GM23338 (cell line): ENCODE results near the gene GRAMD1A. TPM values are rescaled to one million over a fixed set of nuclear protein-coding genes. Genes with fewer than 3 reads are reported as not detected.

ENCODE experiments used
- ATAC-seq: fragments of 200-7000 bp; cut with Tn5 transposase; 3 replicates; pipeline ENCODE4 v1.9.1; 2020
- DNase-seq: peaks from one replicate; pipeline ENCODE4 v3.0.0-alpha.2; 2015; ENCODE audit warnings: low spot score
- H2AFZ ChIP-seq: fragments of 200-600 bp; sonication (generic); 2 replicates; pipeline ENCODE4 v1.8.0; 2016; ENCODE audit warnings: antibody characterized with exemption, mild to moderate bottlenecking, moderate library complexity
- H3F3A ChIP-seq: fragments of 200-600 bp; sonication (generic); replicated peaks from 2 replicates; pipeline ENCODE4 v1.8.0; 2017; ENCODE audit warnings: antibody characterized with exemption, mixed run types, low read depth
- H3K27ac ChIP-seq: fragments of 200-600 bp; sonication (generic); 2 replicates; pipeline ENCODE4 v1.6.1; 2016; ENCODE audit warnings: low read depth
- H3K27me3 ChIP-seq: fragments of 200-600 bp; sonication (generic); 2 replicates; pipeline ENCODE4 v1.8.0; 2016; ENCODE audit warnings: mild to moderate bottlenecking, mixed run types, moderate library complexity; ENCODE audit not compliant: insufficient read depth
- H3K36me3 ChIP-seq: fragments of 200-600 bp; sonication (generic); 2 replicates; pipeline ENCODE4 v1.8.0; 2016; ENCODE audit warnings: mild to moderate bottlenecking; ENCODE audit not compliant: insufficient read depth
- H3K4me1 ChIP-seq: fragments of 200-600 bp; sonication (generic); 2 replicates; pipeline ENCODE4 v1.8.0; 2016; ENCODE audit warnings: mild to moderate bottlenecking, moderate library complexity; ENCODE audit not compliant: insufficient read depth
- H3K4me2 ChIP-seq: fragments of 200-600 bp; sonication (generic); 2 replicates; pipeline ENCODE4 v1.7.1; 2017; ENCODE audit warnings: mixed run types
- H3K4me3 ChIP-seq: fragments of 200-600 bp; sonication (generic); 2 replicates; pipeline ENCODE4 v1.6.1; 2016; ENCODE audit warnings: mixed run types
- H3K79me2 ChIP-seq: fragments of 200-600 bp; sonication (generic); replicated peaks from 2 replicates; pipeline ENCODE4 v1.8.0; 2017; ENCODE audit warnings: mild to moderate bottlenecking; ENCODE audit not compliant: insufficient read depth
- H3K9me2 ChIP-seq: fragments of 200-600 bp; sonication (generic); 2 replicates; pipeline ENCODE4 v1.8.0; 2017; ENCODE audit not compliant: insufficient read depth
- H4K20me1 ChIP-seq: fragments of 200-600 bp; sonication (generic); replicated peaks from 2 replicates; pipeline ENCODE4 v1.8.0; 2017; ENCODE audit warnings: mild to moderate bottlenecking; ENCODE audit not compliant: insufficient read depth
- H3K27ac Mint-ChIP-seq: 2 replicates; pipeline ENCODE4 v1.8.0; 2020; ENCODE audit warnings: inconsistent platforms, mild to moderate bottlenecking, moderate library complexity, mixed read lengths
- H3K27me3 Mint-ChIP-seq: 3 replicates; pipeline ENCODE4 v1.8.0; 2022; ENCODE audit warnings: low read depth, mild to moderate bottlenecking, moderate library complexity, mixed read lengths, inconsistent platforms; ENCODE audit not compliant: insufficient read depth, poor library complexity
- H3K36me3 Mint-ChIP-seq: 3 replicates; pipeline ENCODE4 v1.8.0; 2021; ENCODE audit warnings: low read depth, mild to moderate bottlenecking, inconsistent platforms, moderate library complexity, mixed read lengths
- H3K4me1 Mint-ChIP-seq: 3 replicates; pipeline ENCODE4 v1.8.0; 2020; ENCODE audit warnings: mild to moderate bottlenecking, inconsistent platforms, mixed read lengths
- H3K4me3 Mint-ChIP-seq: 3 replicates; pipeline ENCODE4 v1.8.0; 2021; ENCODE audit warnings: moderate library complexity, mild to moderate bottlenecking, inconsistent platforms, mixed read lengths
- H3K9me3 Mint-ChIP-seq: 3 replicates; pipeline ENCODE4 v1.8.0; 2020; ENCODE audit warnings: moderate library complexity, mild to moderate bottlenecking, inconsistent platforms, mixed read lengths
- CREB1 ChIP-seq: fragments of 250-450 bp; sonication (Bioruptor Pico); IDR thresholded peaks from 2 replicates; pipeline ENCODE4 v1.5.0; 2020; ENCODE audit warnings: low read depth, mild to moderate bottlenecking, moderate library complexity
- EZH2phosphoT487 ChIP-seq: fragments of 200-600 bp; sonication (generic); IDR thresholded peaks from one replicate; pipeline ENCODE4 v1.8.1; 2018; ENCODE audit warnings: antibody characterized with exemption; ENCODE audit not compliant: unreplicated experiment
- JUNB ChIP-seq: IDR thresholded peaks from one replicate; pipeline ENCODE4 v1.6.1; 2016; ENCODE audit warnings: antibody characterized with exemption; ENCODE audit not compliant: unreplicated experiment
- STAT1 ChIP-seq: IDR thresholded peaks from one replicate; pipeline ENCODE4 v1.6.1; 2016; ENCODE audit warnings: antibody characterized with exemption; ENCODE audit not compliant: unreplicated experiment
- ZNF462 ChIP-seq: fragments of 250-450 bp; sonication (Bioruptor Pico); IDR thresholded peaks from 2 replicates; pipeline ENCODE4 v1.5.0; 2020; ENCODE audit warnings: mild to moderate bottlenecking, moderate library complexity
- polyA plus RNA-seq: library from polyadenylated mRNA; unstranded; fragments of >200 nt; fragmentation: Nextera tagmentation; extraction: Ambion mirVana; gene quantifications from 2 replicates; pipeline ENCODE4 v1.2.1, GENCODE V29; 2016
- total RNA-seq: library from RNA; depleted of rRNA; stranded (reverse); fragments of >200 nt; shearing (Covaris generic); gene quantifications from 2 replicates; pipeline ENCODE4 v1.2.3, GENCODE V29; 2014
- TF ChIP-seq, protein P1 (sequence below): IDR thresholded peaks from one replicate; pipeline ENCODE4 v1.6.1; 2018; ENCODE audit warnings: antibody characterized with exemption; ENCODE audit not compliant: unreplicated experiment

The GRAMD1A gene
- total and polyA plus RNA-seq, 2 experiments from 2014 or later: 122 to 174 TPM

- H3K4me1 ChIP-seq: peaks cover 20% of the 10 kb centered on the region
- H3K36me3 Mint-ChIP-seq: no peaks in the 10 kb centered on the region; the same call in 2 of the 3 replicates
- ATAC-seq (no peak), DNase-seq (no peak)
- TF ChIP-seq EZH2phosphoT487: no peak
- no peaks in the 10 kb centered on the region for H3K27me3 ChIP-seq
- peak overlapping the region; percentile 35; the same call in 1 of the 2 replicates for H3K4me2 ChIP-seq
- no peak overlapping the region for H3K4me3 Mint-ChIP-seq
- 0 out of 2 replicates have a peak, but pooled peaks cover 4% of the 10 kb centered on the region for H3K9me2 ChIP-seq
- H3K36me3 ChIP-seq: no peaks in the 10 kb centered on the region
- no peaks in the 10 kb centered on the region for H4K20me1 ChIP-seq
- peaks cover 29% of the 10 kb centered on the region for H3K4me1 Mint-ChIP-seq
- H3K79me2 ChIP-seq: no peaks in the 10 kb centered on the region
- no peak overlapping the region for H3K27ac Mint-ChIP-seq
- no peak overlapping the region for H3K4me3 ChIP-seq
- H3F3A ChIP-seq: peaks cover 18% of the 10 kb centered on the region; the same call in 1 of the 2 replicates
- peak overlapping the region; percentile 96 for H3K27ac ChIP-seq
- H3K9me3 Mint-ChIP-seq: 0 out of 3 replicates have a peak, but pooled peaks cover 5% of the 10 kb centered on the region
- peaks cover 26% of the 10 kb centered on the region for H3K27me3 Mint-ChIP-seq
- no peak overlapping the region for H2AFZ ChIP-seq
These were observed 69.6 kb downstream of the GRAMD1A start for GRCh38 chr19:35069696-35070095.

- no peak for TF ChIP-seq JUNB
- no peak for TF ChIP-seq STAT1
- no peak for TF ChIP-seq CREB1 (CRISPR knock-in tag)
- ATAC-seq (no peak), DNase-seq (no peak)
- Histone ChIP-seq H3K4me1 (peaks cover 20% of the 10 kb centered on the region), H3K4me3 (no peak overlapping the region), H3F3A (peaks cover 18% of the 10 kb centered on the region; the same call in 1 of the 2 replicates), H4K20me1 (no peaks in the 10 kb centered on the region), H3K4me2 (no peak overlapping the region), H2AFZ (no peak overlapping the region), H3K27ac (no peak overlapping the region), H3K27me3 (no peaks in the 10 kb centered on the region), H3K36me3 (no peaks in the 10 kb centered on the region), H3K9me2 (0 out of 2 replicates have a peak, but pooled peaks cover 4% of the 10 kb centered on the region), H3K79me2 (no peaks in the 10 kb centered on the region)
- peaks cover 29% of the 10 kb centered on the region for H3K4me1 Mint-ChIP-seq
- no peak overlapping the region for H3K4me3 Mint-ChIP-seq
- H3K36me3 Mint-ChIP-seq: no peaks in the 10 kb centered on the region; the same call in 1 of the 3 replicates
- peaks cover 5% of the 10 kb centered on the region; the same call in 1 of the 3 replicates for H3K9me3 Mint-ChIP-seq
- peaks cover 21% of the 10 kb centered on the region for H3K27me3 Mint-ChIP-seq
- H3K27ac Mint-ChIP-seq: no peak overlapping the region
These were observed 70.3 kb downstream of the GRAMD1A start for GRCh38 chr19:35070471-35070870.

GRCh38 chr19:35073516-35073915 lies 73.4 kb downstream of the GRAMD1A start:
- Mint-ChIP-seq H3K27me3 (peaks cover 18% of the 10 kb centered on the region), H3K4me1 (peaks cover 13% of the 10 kb centered on the region), H3K27ac (no peak overlapping the region), H3K9me3 (peaks cover 2% of the 10 kb centered on the region; the same call in 1 of the 3 replicates), H3K4me3 (no peak overlapping the region), H3K36me3 (no peaks in the 10 kb centered on the region; the same call in 2 of the 3 replicates)
- H3K4me3 ChIP-seq: no peak overlapping the region
- no peaks in the 10 kb centered on the region for H4K20me1 ChIP-seq
- TF ChIP-seq, protein P1, sequence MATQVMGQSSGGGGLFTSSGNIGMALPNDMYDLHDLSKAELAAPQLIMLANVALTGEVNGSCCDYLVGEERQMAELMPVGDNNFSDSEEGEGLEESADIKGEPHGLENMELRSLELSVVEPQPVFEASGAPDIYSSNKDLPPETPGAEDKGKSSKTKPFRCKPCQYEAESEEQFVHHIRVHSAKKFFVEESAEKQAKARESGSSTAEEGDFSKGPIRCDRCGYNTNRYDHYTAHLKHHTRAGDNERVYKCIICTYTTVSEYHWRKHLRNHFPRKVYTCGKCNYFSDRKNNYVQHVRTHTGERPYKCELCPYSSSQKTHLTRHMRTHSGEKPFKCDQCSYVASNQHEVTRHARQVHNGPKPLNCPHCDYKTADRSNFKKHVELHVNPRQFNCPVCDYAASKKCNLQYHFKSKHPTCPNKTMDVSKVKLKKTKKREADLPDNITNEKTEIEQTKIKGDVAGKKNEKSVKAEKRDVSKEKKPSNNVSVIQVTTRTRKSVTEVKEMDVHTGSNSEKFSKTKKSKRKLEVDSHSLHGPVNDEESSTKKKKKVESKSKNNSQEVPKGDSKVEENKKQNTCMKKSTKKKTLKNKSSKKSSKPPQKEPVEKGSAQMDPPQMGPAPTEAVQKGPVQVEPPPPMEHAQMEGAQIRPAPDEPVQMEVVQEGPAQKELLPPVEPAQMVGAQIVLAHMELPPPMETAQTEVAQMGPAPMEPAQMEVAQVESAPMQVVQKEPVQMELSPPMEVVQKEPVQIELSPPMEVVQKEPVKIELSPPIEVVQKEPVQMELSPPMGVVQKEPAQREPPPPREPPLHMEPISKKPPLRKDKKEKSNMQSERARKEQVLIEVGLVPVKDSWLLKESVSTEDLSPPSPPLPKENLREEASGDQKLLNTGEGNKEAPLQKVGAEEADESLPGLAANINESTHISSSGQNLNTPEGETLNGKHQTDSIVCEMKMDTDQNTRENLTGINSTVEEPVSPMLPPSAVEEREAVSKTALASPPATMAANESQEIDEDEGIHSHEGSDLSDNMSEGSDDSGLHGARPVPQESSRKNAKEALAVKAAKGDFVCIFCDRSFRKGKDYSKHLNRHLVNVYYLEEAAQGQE: no peak
- TF ChIP-seq ZNF462 (CRISPR knock-in tag): no peak
- no peaks in the 10 kb centered on the region for H3K79me2 ChIP-seq
- H3K9me2 ChIP-seq: 0 out of 2 replicates have a peak, but pooled peaks cover 4% of the 10 kb centered on the region
- no peak overlapping the region for H2AFZ ChIP-seq
- ATAC-seq (no peak), DNase-seq (no peak)
- H3K4me2 ChIP-seq: no peak overlapping the region
- H3K4me1 ChIP-seq: peaks cover 16% of the 10 kb centered on the region
- no peaks in the 10 kb centered on the region for H3K27me3 ChIP-seq
- no peak overlapping the region for H3K27ac ChIP-seq
- H3K36me3 ChIP-seq: no peaks in the 10 kb centered on the region
- H3F3A ChIP-seq: peaks cover 11% of the 10 kb centered on the region; the same call in 1 of the 2 replicates
